Measurements from ENCODE around the gene TTLL5.
"Not testable (repeated sequence)": the region's sequence is repeated elsewhere in the genome, so short reads cannot be mapped to it uniquely, and the experiment has no call there.

TTLL5 gene

GRCh38 chr14:75837151-75837787 is 176.2 kb downstream of the TTLL5 start:
- DNase-seq = no peak

- DNase-seq = no peak
Observed at GRCh38 chr14:75840911-75841310, 179.9 kb downstream of the TTLL5 start.

- no peak for DNase-seq
Observed at GRCh38 chr14:75842551-75842950, 181.5 kb downstream of the TTLL5 start.

DNA sequence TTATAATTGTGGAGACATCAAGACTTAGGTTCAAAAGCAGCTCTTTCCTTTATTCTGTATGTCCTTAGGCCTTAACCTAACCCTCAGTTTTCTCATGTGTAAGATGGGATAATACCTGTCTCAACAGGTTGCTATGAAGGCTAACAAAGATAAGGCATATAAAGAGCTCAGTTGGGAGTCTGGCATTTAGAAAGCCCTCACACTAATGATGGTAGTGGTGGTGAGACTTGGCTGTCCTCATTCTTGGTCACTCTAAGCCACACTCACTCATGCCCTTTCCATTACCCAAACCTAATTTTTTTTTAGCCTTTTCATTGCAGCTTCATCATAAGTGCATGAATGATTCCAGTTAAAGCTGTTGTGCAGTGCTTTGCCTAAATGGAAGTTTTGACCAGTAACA is 183.4 kb downstream of the TTLL5 start:
- no peak for DNase-seq

DNA sequence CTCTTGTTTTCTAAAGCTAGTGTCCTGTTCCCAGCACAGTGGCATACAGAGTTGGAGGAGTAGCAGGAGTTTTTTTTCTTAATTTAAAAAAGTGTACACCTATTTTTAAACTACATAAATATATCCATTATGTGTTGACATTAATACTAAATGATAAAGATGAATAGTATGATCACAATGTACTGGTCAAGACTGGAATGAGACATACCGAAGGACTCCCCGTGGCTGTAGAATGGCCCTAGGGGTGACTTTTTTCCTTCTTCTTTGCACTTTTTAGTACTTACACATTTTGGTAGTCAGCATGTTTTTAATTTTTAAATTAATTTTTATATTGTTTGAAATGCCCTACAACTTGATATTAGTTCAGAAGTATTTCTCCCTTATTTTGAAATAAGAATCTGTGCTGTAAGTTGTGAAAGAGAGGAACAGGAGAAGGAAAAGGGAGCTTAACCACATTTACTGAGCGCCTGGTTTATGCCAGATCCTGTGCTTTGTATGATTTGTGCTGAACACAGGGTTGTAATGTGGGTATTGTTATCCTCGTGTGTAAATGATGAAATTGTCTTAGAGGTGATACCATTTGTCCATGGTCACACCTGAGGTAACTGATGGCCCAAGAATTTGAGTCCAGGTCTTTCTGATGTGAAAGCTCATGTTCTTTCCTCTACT is 184.2 kb downstream of the TTLL5 start:
- DNase-seq = no peak

DNA sequence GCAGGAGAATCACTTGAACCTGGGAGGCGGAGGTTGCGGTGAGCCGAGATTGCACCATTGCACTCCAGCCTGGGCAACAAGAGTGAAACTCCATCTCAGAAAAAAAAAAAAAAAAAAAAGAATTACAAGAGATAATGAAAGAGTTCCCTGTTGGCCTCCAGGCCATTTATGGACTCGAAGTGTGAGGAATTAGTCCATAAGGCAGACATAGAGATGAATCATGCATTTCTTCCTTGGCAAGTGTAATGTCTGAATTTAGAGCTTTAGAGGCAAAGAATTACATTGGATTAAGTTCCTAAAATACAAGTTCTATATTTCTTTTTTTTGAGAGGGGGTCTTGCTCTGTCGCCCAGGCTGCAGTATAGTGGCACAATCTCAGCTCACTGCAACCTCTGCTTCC is 185.6 kb downstream of the TTLL5 start:
- DNase-seq = not testable (repeated sequence)

DNA sequence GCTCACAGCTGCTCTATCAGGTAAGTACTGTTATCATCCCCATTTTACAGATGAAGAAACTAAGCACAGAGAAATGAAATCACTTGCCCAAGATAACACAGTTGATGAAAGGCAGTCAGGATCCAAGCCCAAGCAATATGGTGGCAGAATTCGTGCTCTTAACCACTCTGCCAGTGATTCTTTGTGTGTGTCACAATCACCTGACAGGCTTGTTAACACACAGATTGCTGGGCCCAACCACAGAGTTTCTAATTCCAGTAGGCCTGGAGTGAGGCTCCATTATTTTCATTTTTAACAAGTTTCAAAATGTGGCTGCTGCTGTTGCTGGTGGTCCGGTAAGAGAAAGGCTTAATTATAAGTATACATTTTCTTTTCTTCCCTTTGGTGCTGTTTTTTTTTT is 186.5 kb downstream of the TTLL5 start:
- no peak for DNase-seq

- DNase-seq = no peak
Observed at GRCh38 chr14:75848167-75848913, 187.3 kb downstream of the TTLL5 start.

DNA sequence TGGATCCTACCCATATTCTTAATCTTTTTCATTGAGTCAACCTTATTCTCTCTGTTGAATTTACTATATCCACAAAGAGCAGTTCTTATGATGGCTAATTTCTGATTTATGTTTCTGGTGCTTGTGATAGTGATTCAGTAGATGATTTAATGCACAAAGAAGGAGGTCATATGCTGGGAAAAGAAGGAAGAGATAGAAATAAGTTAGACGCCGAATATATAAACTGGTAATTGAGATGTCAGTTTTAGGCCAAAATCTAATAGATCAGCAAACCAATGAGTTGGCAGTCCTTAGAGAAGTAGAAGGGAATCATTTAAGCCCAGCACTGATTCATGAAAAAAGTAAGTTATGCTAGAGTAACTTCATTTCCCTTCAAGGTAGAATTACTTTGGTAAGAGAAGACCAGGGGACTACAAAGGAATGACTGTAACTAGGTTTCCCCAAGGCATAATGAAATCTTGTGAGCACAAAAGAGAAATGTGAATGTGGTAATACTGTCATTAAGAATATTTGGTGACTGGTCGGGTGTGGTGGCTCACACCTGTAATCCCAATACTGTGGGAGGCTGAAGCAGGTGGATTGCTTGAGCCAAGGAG is 188.4 kb downstream of the TTLL5 start:
- DNase-seq = no peak

DNA sequence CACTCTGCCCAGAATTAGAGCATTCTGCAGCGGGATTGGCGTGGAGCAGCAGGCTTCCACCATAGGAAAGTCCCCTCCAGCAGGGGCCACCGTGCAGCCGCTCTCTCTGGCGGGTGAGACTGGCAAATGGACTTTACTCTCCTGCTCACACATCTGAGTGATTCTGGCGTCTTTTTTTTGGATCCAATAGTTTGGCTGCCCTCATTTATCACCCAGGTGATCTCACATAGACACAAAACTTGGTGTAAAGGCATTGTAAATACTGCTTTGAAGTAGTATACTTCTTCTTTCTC is 190.5 kb downstream of the TTLL5 start:
- no peak for DNase-seq

DNA sequence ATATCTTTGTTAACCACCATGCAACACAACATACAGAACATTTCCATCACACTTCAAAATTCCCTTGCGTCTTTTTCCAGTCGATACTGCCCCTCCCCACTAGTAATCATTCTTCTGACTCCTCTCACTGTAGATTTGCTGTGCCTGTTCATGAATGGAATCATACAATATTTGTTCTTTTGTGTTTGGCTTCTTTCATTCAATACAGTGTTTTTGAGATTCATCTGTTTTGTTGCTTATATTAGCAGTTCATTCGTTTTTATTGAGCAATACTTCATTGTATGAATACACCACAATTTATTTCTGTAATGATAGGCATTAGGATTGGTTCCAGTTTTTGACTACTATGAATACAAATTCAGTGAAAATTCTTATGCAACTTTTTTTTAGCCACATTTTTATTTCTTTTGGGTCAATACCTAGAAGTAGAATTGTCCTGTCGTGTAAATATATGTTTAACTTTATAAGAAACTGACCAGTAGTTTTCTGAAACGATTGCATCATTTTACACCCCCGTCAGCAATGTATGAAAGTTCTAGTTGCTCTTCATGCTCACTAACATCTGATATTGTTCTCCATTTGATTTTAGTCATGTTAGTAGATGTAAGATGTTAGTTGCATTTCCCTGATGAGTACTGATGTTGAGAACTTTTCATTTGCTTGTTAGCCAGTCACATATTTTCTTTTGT is 193.2 kb downstream of the TTLL5 start:
- no peak for DNase-seq

- DNase-seq = no peak
Observed at GRCh38 chr14:75857199-75857598, 196.2 kb downstream of the TTLL5 start.

- DNase-seq = no peak
Observed at GRCh38 chr14:75858362-75858761, 197.3 kb downstream of the TTLL5 start.

DNA sequence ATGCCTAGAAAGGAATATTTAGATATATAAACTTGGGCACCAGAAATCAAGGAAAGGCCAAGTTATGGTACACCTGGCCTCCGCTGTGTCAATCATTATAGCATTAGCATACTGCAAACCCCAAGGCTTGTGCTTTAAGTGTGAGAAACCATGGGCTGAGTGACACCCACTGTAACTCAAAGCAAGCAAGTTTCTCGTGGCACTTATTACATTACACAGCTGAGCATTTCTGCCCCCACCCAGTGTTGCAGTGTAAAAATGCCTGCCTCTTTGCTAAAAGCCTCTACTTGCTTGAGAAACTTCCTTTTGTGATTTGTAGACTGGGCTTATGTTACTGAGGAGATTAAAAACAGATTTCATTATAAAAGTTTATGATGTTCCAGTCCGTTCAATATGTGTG is 198.7 kb downstream of the TTLL5 start:
- no peak for DNase-seq

- no peak for DNase-seq
Observed at GRCh38 chr14:75860561-75861160, 199.6 kb downstream of the TTLL5 start.

- no peak for DNase-seq
Observed at GRCh38 chr14:75861161-75861621, 200.1 kb downstream of the TTLL5 start.

GRCh38 chr14:75863221-75863620 is 202.2 kb downstream of the TTLL5 start:
- no peak for DNase-seq

- no peak for DNase-seq
Observed at GRCh38 chr14:75864352-75864751, 203.3 kb downstream of the TTLL5 start.

DNA sequence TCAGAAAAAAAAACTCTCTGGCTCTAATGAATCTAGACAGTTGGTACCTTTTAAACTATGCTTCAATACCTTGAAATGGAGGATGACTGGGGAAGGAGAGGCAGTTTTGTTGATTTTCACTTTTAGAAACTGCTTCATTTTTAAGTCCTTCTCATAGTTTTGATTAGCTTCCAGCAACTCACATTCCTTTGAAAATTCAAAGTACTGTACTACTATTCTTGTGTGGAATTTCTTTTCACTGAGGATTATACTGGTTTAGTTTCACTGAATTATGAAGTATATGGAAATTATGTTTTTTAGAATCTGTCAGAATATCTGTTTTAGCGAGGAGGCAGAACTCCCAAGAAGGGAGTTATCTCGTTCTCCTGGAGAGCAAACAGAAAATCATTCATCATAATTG is 204.5 kb downstream of the TTLL5 start:
- DNase-seq = no peak

- DNase-seq = no peak
Observed at GRCh38 chr14:75866970-75867369, 205.9 kb downstream of the TTLL5 start.

DNA sequence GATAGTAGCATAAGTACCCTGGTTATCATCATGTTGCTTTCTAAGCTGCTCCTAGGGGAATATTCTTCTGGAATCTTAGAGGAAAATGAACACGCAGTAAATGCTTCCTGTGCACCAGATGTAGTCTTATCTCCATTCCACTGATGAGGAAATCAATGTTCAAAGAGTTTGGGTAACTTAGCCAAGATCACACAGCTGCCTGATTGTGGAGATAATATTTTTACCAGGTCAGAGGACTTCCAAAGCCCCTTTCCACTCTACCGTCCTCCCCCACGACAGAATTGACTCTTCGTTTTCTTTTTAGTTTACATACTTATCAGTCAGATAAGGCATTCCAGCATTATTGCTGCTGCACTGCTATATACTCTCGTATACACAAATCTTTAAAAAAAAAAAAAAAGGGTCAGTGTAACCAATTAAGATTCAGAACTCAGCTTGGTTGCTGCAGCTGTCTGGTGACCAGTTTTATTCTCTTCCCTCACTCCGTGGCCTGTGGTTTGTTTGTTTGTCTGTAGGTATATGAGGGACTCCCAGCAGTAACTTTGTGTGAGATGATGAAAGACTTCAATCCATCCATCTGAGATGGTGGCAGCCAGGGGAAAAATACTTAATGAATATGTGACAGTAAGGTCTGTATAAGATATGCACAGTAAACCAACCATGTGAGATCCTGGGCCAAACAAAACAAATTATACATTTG is 210.3 kb downstream of the TTLL5 start:
- DNase-seq = no peak

DNA sequence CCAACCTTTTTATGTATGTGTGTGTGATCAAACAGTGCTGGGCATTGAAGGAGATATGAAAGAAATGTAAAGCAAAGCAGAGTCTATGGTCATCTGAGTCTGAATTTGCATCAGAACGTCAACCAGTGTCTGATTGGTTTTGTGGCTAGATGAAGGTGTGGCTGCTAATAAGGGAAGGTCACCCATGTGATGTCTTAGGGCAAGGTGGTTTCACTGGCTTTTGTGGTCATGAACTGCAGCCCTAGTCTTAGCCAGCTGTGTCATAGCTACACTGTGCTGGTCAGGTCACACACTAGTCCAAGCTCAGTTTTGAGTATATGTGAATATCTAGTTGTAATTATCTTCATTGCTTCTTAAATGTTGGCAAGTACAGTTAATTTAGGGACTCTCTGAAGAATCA is 214.9 kb downstream of the TTLL5 start:
- DNase-seq = no peak

Data from stimulated activated naive CD4-positive, alpha-beta T cell (primary cell).